GM21825 (cell line): ENCODE data around the gene GNB3.

Experiments
- ATAC-seq: cut with Tn5 transposase; IDR thresholded peaks from one replicate; pipeline ENCODE4 v1.9.1; 2021; ENCODE audit warnings: mild to moderate bottlenecking, moderate library complexity; ENCODE audit not compliant: unreplicated experiment

Gene GNB3

DNA sequence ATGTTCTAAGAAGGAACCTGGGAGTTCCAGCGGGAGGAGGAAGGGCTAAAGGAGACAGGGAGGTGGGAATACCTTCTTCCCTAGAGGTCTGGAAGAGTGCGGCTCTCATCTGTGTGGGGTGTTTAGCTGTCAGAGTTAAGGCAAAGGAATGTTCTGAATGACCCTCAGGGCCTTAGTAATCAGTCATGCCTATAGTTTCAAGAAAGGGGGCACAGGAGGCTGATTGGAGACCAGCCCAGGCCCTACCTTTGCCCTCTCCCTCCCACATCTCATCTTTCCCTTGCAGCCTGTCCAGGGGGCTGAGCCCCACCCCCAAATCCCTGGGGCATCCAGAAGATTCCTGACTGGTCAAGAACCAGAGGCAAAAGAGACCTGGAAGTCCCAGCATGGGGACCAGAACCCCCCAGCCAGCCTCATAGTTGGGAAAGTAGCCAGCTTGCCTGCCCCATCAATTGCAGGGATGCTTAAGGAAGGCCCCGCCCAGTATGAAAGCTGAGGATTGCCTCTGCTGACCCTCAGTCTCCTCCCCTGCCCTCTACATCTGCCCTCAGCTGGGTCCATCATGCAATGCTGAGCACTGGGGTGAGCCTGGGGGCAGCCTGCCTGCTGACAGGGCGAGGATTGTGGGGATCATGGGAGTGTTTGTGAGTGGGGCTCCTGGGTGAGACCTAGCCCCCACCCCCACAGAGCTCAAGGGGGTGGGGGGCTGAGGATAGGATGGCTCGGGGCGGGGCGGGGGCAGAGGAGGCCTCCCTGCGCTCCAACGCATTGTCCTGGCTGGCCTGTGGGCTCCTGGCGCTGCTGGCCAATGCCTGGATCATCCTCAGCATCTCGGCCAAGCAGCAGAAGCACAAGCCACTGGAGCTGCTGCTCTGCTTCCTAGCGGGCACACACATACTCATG is 17.3 kb upstream of the GNB3 start:
- ATAC-seq, result no peak

DNA sequence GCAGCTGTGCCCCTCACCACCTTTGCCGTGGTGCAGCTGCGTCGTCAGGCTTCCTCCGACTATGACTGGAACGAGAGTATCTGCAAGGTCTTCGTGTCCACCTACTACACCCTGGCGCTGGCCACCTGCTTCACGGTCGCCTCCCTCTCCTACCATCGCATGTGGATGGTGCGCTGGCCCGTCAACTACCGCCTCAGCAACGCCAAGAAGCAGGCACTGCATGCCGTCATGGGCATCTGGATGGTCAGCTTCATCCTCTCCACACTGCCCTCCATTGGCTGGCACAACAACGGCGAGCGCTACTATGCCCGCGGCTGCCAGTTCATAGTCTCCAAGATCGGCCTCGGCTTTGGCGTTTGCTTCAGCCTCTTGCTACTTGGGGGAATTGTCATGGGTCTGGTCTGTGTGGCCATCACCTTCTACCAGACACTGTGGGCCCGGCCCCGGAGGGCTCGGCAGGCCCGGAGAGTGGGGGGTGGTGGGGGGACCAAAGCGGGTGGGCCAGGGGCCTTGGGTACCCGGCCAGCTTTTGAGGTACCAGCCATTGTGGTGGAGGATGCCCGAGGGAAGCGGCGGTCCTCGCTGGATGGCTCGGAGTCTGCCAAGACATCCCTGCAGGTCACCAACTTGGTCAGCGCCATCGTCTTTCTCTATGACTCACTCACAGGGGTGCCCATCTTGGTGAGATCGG is 16.5 kb upstream of the GNB3 start:
- ATAC-seq, result no peak

GRCh38 chr12:6824901-6825381 is 15.8 kb upstream of the GNB3 start:
- no peak for ATAC-seq

DNA sequence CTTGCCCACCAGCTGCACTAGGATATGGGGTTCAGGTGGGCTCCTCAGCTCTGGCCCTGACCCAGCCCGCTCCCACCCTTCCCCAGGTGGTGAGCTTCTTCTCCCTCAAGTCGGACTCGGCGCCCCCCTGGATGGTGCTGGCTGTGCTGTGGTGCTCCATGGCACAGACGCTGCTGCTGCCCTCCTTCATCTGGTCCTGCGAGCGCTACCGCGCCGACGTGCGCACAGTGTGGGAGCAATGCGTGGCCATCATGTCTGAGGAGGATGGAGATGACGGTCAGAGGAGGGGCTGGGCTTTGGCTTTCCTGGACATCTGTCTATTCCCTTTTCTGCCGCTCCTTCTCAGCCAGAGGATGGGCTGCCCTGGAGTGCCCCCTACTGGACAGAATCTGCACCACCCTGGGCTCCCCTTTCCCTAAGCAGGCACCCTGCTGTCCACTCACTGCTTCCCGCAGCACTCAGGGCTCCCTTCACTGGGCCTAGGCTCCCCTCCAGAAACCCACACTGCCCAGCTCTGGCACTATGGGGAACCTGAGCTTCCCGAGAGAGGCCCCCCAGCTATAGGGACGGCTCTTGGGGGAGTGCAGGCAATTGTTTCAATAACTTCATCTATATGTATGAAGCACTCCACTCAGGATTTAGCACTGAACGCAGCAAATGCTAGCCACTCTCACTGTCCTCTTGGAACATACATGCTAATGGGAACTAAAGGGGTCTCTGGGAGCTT is 15.2 kb upstream of the GNB3 start:
- no peak for ATAC-seq

DNA sequence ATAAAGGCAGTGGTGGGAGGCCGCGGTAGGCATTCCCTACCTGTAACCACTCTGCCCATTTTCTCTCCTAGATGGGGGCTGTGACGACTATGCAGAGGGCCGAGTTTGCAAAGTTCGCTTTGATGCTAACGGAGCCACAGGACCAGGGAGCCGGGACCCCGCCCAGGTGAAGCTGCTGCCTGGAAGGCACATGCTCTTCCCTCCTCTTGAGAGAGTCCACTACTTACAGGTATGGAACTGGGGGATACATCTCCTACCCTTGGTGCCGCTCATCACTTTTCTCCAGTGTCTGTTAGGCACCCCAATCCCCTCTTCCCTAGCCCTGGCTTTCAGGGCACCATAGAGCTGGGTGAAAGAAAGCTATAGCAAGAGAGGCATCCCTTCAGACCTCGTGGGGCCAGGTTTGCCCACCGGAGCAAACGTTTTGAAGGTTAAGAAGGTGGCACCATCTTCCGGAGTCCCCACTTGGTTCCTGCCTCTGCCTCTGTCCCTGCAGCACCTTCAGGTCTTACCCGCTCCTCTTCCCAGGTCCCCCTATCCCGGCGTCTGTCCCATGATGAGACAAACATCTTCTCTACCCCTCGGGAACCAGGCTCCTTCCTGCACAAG is 14.5 kb upstream of the GNB3 start:
- ATAC-seq, result no peak

- no peak for ATAC-seq
Measured at GRCh38 chr12:6826734-6827436, 13.8 kb upstream of the GNB3 start.

- no peak for ATAC-seq
Measured at GRCh38 chr12:6827437-6827911, 13.3 kb upstream of the GNB3 start.

DNA sequence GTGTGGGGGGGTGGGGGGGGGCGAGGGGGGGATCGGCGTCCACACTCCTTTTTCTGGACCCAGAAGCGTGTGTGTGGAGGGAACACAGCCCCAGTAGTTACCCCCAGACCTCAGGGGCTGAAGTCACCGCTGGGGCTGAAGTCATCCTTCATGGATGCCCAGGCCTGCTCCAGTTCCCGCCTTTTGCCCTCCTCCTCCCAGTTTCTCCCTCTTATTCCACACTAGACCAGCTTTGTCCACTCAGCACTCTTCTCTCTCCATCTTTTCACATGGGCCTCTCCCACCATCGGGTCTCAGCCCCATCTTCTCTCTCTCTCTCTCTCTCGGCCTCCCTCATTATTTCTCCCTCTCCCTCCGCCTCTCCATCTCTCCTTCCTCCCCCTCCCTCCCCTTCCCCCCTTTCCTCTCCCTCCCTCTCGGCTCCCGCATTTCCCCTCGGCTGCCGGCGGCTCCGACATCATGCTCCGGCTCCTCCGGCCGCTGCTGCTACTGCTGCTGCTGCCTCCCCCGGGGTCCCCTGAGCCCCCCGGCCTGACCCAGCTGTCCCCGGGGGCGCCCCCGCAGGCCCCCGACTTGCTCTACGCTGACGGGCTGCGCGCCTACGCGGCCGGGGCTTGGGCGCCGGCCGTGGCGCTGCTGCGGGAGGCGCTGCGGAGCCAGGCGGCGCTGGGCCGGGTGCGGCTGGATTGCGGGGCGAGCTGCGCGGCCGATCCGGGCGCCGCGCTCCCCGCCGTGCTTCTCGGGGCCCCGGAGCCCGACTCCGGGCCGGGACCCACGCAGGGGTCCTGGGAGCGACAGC is 12.5 kb upstream of the GNB3 start, which contains the start of gene P3H3:
Gene P3H3 (plus strand): TSS at position 426 of the 799 bp plus-strand sequence. CDS start 34 bp downstream, at position 460.
- ATAC-seq, result no peak

DNA sequence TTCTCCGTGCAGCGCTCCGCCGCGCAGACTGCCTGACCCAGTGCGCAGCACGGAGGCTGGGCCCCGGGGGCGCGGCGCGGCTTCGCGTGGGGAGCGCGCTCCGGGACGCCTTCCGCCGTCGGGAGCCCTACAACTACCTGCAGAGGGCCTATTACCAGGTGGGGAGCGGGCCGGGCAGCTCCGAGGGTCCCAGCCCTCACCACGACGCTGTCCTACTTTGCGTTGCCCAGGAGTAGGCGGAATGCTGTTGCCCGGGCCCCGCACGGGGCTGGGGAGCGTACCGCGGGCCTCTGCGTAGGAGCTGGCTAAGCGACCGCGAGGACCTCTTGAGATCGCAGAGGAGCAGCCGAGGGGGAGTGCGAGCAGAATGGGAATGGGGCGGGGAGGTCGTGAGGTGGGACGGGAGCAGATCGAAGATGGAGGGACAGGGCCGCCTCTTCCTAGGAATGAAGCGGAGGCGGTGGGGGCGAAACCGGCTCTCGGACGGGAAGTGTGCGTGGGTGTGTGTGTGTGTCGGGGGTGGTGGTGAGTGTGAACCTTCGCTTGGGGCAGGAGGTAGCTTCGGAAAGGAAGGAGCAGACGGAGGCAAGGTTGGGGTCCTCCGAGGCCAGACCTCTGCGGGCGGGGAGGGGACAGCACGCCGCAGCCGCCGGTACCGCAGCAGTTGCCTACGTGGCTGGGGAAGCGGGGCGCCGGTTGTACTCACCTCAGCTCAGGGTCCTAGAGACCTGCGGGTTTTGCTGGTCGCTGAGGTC is 11.8 kb upstream of the GNB3 start:
- ATAC-seq, result no peak

GRCh38 chr12:6829536-6830220 is 11.0 kb upstream of the GNB3 start:
- no peak for ATAC-seq

DNA sequence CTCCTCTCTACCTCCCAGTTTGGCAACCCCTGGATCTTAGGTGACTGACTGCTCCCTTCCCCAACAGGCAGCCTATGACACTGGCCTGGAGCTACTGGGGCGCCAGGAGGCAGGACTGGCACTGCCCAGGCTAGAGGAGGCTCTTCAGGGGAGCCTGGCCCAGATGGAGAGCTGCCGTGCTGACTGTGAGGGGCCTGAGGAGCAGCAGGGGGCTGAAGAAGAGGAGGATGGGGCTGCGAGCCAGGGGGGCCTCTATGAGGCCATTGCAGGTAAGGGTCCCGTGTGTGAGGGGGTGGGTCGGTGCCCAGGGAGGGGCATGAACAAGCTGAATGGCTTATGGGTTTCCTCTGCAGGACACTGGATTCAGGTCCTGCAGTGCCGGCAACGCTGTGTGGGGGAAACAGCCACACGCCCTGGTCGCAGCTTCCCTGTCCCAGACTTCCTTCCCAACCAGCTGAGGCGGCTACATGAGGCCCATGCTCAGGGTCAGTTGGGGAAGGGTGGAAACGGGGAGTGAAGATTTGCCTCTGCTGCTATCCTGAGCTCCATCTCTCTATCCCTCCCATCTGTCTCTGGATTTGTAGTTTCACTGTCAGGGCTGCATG is 10.3 kb upstream of the GNB3 start:
- ATAC-seq, result no peak

- no peak for ATAC-seq
Measured at GRCh38 chr12:6830999-6831398, 9.7 kb upstream of the GNB3 start.

DNA sequence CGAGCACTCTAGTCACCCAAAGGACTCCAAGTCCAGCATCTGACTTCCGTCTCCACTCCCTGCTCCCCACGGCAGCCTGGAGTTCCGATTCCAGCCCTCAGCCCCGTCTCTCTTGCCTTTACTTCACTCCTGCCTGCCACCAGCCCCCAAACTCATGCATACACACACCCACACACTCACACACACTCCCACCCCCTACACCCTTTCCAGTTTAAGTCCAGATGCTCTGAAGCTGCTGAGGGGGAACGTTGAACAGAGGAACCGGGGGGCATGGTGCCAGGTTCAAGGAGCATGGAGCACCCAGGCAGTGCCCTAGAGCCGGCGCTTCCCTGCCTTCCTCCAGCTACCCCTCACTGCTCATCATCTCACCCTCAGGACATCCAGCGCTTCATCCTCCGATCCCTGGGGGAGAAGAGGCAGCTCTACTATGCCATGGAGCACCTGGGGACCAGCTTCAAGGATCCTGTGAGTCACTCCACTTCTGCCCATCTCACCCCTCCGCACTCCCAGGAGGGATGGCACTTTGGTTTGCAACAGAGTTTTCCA is 9.2 kb upstream of the GNB3 start:
- no peak for ATAC-seq

- ATAC-seq, result no peak
Measured at GRCh38 chr12:6832125-6832524, 8.6 kb upstream of the GNB3 start.

DNA sequence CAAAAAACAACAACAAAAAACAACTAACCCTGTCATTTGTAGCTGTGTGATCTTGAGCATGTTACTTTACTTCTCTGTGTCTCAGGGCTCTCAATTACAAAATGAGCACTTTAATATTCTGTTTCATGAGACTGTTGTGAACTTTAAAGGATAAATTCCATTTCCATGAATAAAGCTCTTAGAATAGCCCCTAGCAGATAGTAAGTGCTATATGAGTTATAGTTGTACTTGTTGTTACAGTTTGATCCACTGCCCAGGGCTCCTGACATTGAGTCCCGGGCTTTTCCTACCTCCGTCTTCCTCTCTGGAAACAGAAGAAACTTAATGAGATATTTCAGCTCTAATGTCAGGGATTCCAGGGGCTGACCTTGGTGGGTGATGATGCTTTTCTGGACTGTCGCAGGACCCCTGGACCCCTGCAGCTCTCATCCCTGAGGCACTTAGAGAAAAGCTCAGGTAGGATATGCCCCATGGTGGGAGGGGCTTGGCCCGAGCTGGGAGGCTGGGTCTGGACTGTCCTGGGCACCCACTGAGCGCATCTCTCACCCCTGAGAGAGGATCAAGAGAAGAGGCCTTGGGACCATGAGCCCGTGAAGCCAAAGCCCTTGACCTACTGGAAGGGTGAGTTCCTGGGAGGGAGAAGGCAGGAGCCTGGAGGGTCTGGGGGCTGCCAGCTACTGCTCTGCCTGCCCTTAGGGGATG is 7.4 kb upstream of the GNB3 start:
- no peak for ATAC-seq

- ATAC-seq, result no peak
Measured at GRCh38 chr12:6834254-6834653, 6.5 kb upstream of the GNB3 start.

GRCh38 chr12:6834873-6835272 is 5.9 kb upstream of the GNB3 start:
- no peak for ATAC-seq
